ENCODE measurements around the gene CCDC70.

GRCh38 chr13:51833980-51834379 lies 27.8 kb upstream of the CCDC70 start:
- no peak for TF ChIP-seq EZH2 (IDR thresholded peaks at IDR 0.05; ENCODE audit: insufficient read depth, low read length)
- TF ChIP-seq, protein P1, sequence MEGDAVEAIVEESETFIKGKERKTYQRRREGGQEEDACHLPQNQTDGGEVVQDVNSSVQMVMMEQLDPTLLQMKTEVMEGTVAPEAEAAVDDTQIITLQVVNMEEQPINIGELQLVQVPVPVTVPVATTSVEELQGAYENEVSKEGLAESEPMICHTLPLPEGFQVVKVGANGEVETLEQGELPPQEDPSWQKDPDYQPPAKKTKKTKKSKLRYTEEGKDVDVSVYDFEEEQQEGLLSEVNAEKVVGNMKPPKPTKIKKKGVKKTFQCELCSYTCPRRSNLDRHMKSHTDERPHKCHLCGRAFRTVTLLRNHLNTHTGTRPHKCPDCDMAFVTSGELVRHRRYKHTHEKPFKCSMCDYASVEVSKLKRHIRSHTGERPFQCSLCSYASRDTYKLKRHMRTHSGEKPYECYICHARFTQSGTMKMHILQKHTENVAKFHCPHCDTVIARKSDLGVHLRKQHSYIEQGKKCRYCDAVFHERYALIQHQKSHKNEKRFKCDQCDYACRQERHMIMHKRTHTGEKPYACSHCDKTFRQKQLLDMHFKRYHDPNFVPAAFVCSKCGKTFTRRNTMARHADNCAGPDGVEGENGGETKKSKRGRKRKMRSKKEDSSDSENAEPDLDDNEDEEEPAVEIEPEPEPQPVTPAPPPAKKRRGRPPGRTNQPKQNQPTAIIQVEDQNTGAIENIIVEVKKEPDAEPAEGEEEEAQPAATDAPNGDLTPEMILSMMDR (IDR thresholded peaks at IDR 0.05; ENCODE audit: insufficient read depth, low read depth, low read length): no peak

Measured in astrocyte (in vitro differentiated cells and primary cell).